ENCODE results near the gene CD82. TPM values are rescaled to one million over a fixed set of nuclear protein-coding genes. Genes with fewer than 3 reads are reported as not detected.

Gene CD82
- polyA plus RNA-seq, 3 donors, result 40.8 to 89.0 (median 43.0) TPM

DNA sequence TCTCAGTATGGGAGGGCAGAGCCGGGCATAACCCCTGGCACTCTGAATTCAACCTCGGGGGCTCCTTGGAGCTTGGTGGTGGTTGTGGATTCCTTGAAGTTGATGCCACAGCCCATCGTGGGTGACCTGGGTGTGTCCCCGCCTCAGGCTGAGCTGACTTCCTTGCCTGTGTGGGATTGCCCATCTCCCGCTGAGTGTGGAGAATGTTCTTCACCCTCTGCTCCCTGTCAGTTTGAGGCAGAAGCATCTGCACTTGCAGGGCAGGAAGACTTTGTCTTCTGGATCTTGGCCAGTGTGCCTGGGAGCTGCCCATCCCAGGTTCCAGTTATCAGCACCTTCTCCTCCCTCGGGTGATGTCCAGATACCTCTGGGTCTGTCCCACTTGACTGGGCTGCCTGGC lies 25.3 kb downstream of the CD82 start:
- intact Hi-C loops (cut with micrococcal nuclease), result loop anchor here (5.0 kb wide), 1 partner anchor 33 kb away; no protein-coding TSS in a partner anchor
- H3K27ac ChIP-seq (ENCODE audit: low read depth in 1 of 2, low read length in 2 of 2), result peak overlapping the region; percentile 73 to 77
- Mint-ChIP-seq H3K4me1 (peaks cover 27% of the 10 kb centered on the region), H3K36me3 (peaks cover 69 to 74% of the 10 kb centered on the region in 2 donors), H3K27me3 (ENCODE audit: low read depth in 3 of 3) (peaks cover 0 to 3% (median 0%) of the 10 kb centered on the region in 3 donors), H3K9me3 (peaks cover 0 to 3% (median 0%) of the 10 kb centered on the region in 7 donors), H3K4me3 (no peak overlapping the region), H3K27ac (peak overlapping the region in 6 of 7 donors; percentile 91 to 99 (median 95))
- H3K79me2 ChIP-seq (ENCODE audit: insufficient read depth, low read length), result no peaks in the 10 kb centered on the region
- H3K27me3 ChIP-seq (ENCODE audit: control insufficient read depth in 2 of 2, insufficient read depth in 2 of 2, low read length in 2 of 2), result no peaks in the 10 kb centered on the region
- TF ChIP-seq, protein P1, sequence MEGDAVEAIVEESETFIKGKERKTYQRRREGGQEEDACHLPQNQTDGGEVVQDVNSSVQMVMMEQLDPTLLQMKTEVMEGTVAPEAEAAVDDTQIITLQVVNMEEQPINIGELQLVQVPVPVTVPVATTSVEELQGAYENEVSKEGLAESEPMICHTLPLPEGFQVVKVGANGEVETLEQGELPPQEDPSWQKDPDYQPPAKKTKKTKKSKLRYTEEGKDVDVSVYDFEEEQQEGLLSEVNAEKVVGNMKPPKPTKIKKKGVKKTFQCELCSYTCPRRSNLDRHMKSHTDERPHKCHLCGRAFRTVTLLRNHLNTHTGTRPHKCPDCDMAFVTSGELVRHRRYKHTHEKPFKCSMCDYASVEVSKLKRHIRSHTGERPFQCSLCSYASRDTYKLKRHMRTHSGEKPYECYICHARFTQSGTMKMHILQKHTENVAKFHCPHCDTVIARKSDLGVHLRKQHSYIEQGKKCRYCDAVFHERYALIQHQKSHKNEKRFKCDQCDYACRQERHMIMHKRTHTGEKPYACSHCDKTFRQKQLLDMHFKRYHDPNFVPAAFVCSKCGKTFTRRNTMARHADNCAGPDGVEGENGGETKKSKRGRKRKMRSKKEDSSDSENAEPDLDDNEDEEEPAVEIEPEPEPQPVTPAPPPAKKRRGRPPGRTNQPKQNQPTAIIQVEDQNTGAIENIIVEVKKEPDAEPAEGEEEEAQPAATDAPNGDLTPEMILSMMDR (IDR thresholded peaks at IDR 0.05), result no peak
- no peak for DNase-seq
- H3K4me2 ChIP-seq (replicated peaks; ENCODE audit: extremely low read depth, low read length, poor library complexity, severe bottlenecking), result no peak overlapping the region
- H4K20me1 ChIP-seq (ENCODE audit: insufficient read depth, low read length), result peaks cover 4% of the 10 kb centered on the region
- H3K4me3 ChIP-seq (replicated peaks in 1 of 3; ENCODE audit: low read depth in 2 of 3, low read length in 3 of 3), result no peak overlapping the region
- no peak overlapping the region for H2AFZ ChIP-seq (ENCODE audit: insufficient read depth, low read depth, low read length, poor library complexity, severe bottlenecking)
- H3K9ac ChIP-seq (ENCODE audit: insufficient read depth, low read length, poor library complexity, severe bottlenecking), result no peak overlapping the region
- H3K9me3 ChIP-seq (replicated peaks in 1 of 2; ENCODE audit: control insufficient read depth in 1 of 2, insufficient read depth in 1 of 2, low read length in 2 of 2), result no peaks in the 10 kb centered on the region
- 57% methylated on average over 1 of the region's 6 CpGs for WGBS (ENCODE audit: insufficient coverage)
- peaks cover 27 to 30% of the 10 kb centered on the region in 2 donors for H3K4me1 ChIP-seq (ENCODE audit: control insufficient read depth in 1 of 2, insufficient read depth in 2 of 2, low read length in 2 of 2)
- peaks cover 13 to 53% of the 10 kb centered on the region in 2 donors for H3K36me3 ChIP-seq (replicated peaks in 1 of 2; ENCODE audit: control insufficient read depth in 1 of 2, insufficient read depth in 2 of 2, low read length in 2 of 2)

DNA sequence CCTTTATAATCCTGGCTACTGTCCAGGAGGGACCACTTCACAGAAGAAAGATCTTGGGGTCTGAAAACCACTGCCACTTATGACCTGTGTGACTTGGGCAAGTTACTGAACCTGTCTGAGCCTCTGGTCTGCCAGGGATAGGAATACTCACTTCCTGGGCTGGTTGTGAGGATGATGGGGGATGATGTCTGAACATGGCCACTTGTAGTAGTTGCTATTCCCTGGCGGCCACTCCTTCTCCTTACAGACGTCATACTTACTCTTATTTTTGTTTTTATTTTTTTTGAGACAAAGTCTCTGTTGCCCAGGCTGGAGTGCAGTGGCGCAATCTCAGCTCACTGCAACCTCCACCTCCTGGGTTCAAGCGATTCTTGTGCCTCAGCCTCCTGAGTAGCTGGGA lies 26.1 kb downstream of the CD82 start:
- Mint-ChIP-seq H3K4me1 (peaks cover 27% of the 10 kb centered on the region), H3K4me3 (no peak overlapping the region), H3K9me3 (peaks cover 0 to 3% (median 0%) of the 10 kb centered on the region in 7 donors), H3K27ac (peak overlapping the region; percentile 91 to 99 (median 95)), H3K36me3 (peaks cover 64 to 73% of the 10 kb centered on the region in 2 donors), H3K27me3 (ENCODE audit: low read depth in 3 of 3) (peaks cover 0 to 3% (median 0%) of the 10 kb centered on the region in 3 donors)
- TF ChIP-seq, protein P1 (IDR thresholded peaks at IDR 0.05), result no peak
- intact Hi-C loops (cut with micrococcal nuclease), result loop anchor here (5.0 kb wide), 1 partner anchor 34 kb away; no protein-coding TSS in a partner anchor
- Histone ChIP-seq H3K27ac (ENCODE audit: low read depth in 1 of 2, low read length in 2 of 2) (peak overlapping the region; percentile 73 to 77), H3K4me2 (replicated peaks; ENCODE audit: extremely low read depth, low read length, poor library complexity, severe bottlenecking) (no peak overlapping the region), H3K79me2 (ENCODE audit: insufficient read depth, low read length) (no peaks in the 10 kb centered on the region), H3K27me3 (ENCODE audit: control insufficient read depth in 2 of 2, insufficient read depth in 2 of 2, low read length in 2 of 2) (no peaks in the 10 kb centered on the region), H3K36me3 (replicated peaks in 1 of 2; ENCODE audit: control insufficient read depth in 1 of 2, insufficient read depth in 2 of 2, low read length in 2 of 2) (peaks cover 13 to 53% of the 10 kb centered on the region in 2 donors), H4K20me1 (ENCODE audit: insufficient read depth, low read length) (peaks cover 4% of the 10 kb centered on the region), H3K9ac (ENCODE audit: insufficient read depth, low read length, poor library complexity, severe bottlenecking) (peak overlapping the region; percentile 34), H3K4me1 (ENCODE audit: control insufficient read depth in 1 of 2, insufficient read depth in 2 of 2, low read length in 2 of 2) (peaks cover 27 to 30% of the 10 kb centered on the region in 2 donors), H3K4me3 (replicated peaks in 1 of 3; ENCODE audit: low read depth in 2 of 3, low read length in 3 of 3) (no peak overlapping the region), H2AFZ (ENCODE audit: insufficient read depth, low read depth, low read length, poor library complexity, severe bottlenecking) (no peak overlapping the region), H3K9me3 (replicated peaks in 1 of 2; ENCODE audit: control insufficient read depth in 1 of 2, insufficient read depth in 1 of 2, low read length in 2 of 2) (no peaks in the 10 kb centered on the region)
- WGBS (ENCODE audit: insufficient coverage), result no CpG with 5 or more reads among the region's 4 CpGs
- peak; percentile 32 to 68 (median 53) for DNase-seq

Data from CD14-positive monocyte (primary cell).